Common myeloid progenitor, CD34-positive (primary cell): ENCODE data around the gene ZBTB21.

Experiments used
- CTCF ChIA-PET: fragments of 350-600 bp; sonication (Branson Sonifier 250); formaldehyde crosslinking; loops from one replicate; lab custom pipeline; 2021; ENCODE audit warnings: antibody characterized with exemption; lab: Charles Lee
- POLR2A ChIA-PET: fragments of 350-600 bp; sonication (Branson Sonifier 250); formaldehyde crosslinking; loops from one replicate; lab custom pipeline; 2021; ENCODE audit warnings: antibody characterized with exemption; lab: Charles Lee
- DNase-seq, 3 donors: peaks; one replicate each; pipeline versions ENCODE4 v3.0.0 to v3.0.0-alpha.2; 2013
- H3K27ac ChIP-seq, 2 experiments: 1 replicate in 1 of 2; 2 replicates in 1 of 2; pipeline ENCODE4 v1.7.0; 2013; ENCODE audit warnings: inconsistent platforms in 2 of 2, low read length in 2 of 2, mild to moderate bottlenecking in 2 of 2, low read depth in 1 of 2, moderate library complexity in 1 of 2; ENCODE audit not compliant: severe bottlenecking in 2 of 2, insufficient read depth in 1 of 2, poor library complexity in 1 of 2
- H3K27me3 ChIP-seq, 5 experiments: replicated peaks in 2 of 5; 1 replicate in 3 of 5; 2 replicates in 2 of 5; pipeline versions ENCODE4 v1.6.1 to v1.7.0; 2013; ENCODE audit warnings: low read length in 4 of 5, mild to moderate bottlenecking in 2 of 5, moderate library complexity in 2 of 5, inconsistent platforms in 1 of 5; ENCODE audit not compliant: insufficient read depth in 5 of 5, control insufficient read depth in 4 of 5
- H3K36me3 ChIP-seq, 4 experiments: 1 replicate in 2 of 4; 2 replicates in 2 of 4; pipeline versions ENCODE4 v1.6.1 to v1.7.0; 2013; ENCODE audit warnings: low read length in 3 of 4, control low read depth in 1 of 4, mild to moderate bottlenecking in 1 of 4; ENCODE audit not compliant: control insufficient read depth in 4 of 4, insufficient read depth in 4 of 4
- H3K4me1 ChIP-seq, 4 experiments: 1 replicate in 3 of 4; 2 replicates in 1 of 4; pipeline versions ENCODE4 v1.6.1 to v1.7.1; 2013; ENCODE audit warnings: low read length in 3 of 4, mild to moderate bottlenecking in 3 of 4, control low read depth in 1 of 4, inconsistent platforms in 1 of 4, moderate library complexity in 1 of 4; ENCODE audit not compliant: control insufficient read depth in 4 of 4, insufficient read depth in 4 of 4; ENCODE audit errors: control extremely low read depth in 1 of 4
- H3K4me3 ChIP-seq, 7 experiments: 1 replicate in 4 of 7; 2 replicates in 3 of 7; pipeline versions ENCODE4 v1.5.1 to v1.7.0; 2013; ENCODE audit warnings: mild to moderate bottlenecking in 7 of 7, low read length in 6 of 7, moderate library complexity in 6 of 7, inconsistent platforms in 2 of 7, low read depth in 2 of 7, control low read depth in 1 of 7; ENCODE audit not compliant: insufficient read depth in 4 of 7, control insufficient read depth in 1 of 7; ENCODE audit errors: extremely low read depth in 1 of 7
- H3K9me3 ChIP-seq, 5 experiments: 1 replicate in 4 of 5; 2 replicates in 1 of 5; pipeline versions ENCODE4 v1.6.1 to v1.7.1; 2013; ENCODE audit warnings: low read length in 4 of 5, mild to moderate bottlenecking in 2 of 5, inconsistent platforms in 1 of 5, low read depth in 1 of 5, moderate library complexity in 1 of 5; ENCODE audit not compliant: control insufficient read depth in 4 of 5, insufficient read depth in 2 of 5; ENCODE audit errors: control extremely low read depth in 1 of 5
- WGBS: methylation state at CpG from one replicate; pipeline ENCODE4 v1.1.5; 2013; ENCODE audit not compliant: insufficient coverage; 5-methylcytosine and 5-hydroxymethylcytosine counted together

ZBTB21 gene

GRCh38 chr21:41987310-41987709 is 22.9 kb downstream of the ZBTB21 start:
- WGBS, result no CpG with 5 or more reads among the region's 3 CpGs
- H3K36me3 ChIP-seq, result peaks cover 8 to 20% (median 16%) of the 10 kb centered on the region in 4 experiments
- H3K27ac ChIP-seq, result no peak overlapping the region
- H3K27me3 ChIP-seq, result no peaks in the 10 kb centered on the region
- no peaks in the 10 kb centered on the region for H3K4me1 ChIP-seq
- POLR2A ChIA-PET, result no interaction called here
- CTCF ChIA-PET, result no interaction called here
- peaks cover 0 to 2% (median 0%) of the 10 kb centered on the region in 5 experiments for H3K9me3 ChIP-seq
- no peak overlapping the region for H3K4me3 ChIP-seq
- DNase-seq, result no peak

GRCh38 chr21:41985662-41986416 is 24.3 kb downstream of the ZBTB21 start:
- 100% methylated on average over 2 of the region's 6 CpGs for WGBS
- DNase-seq, result no peak
- Histone ChIP-seq H3K9me3 (peaks cover 0 to 2% (median 0%) of the 10 kb centered on the region in 5 experiments), H3K4me3 (no peak overlapping the region), H3K27me3 (no peaks in the 10 kb centered on the region), H3K4me1 (no peaks in the 10 kb centered on the region), H3K27ac (no peak overlapping the region), H3K36me3 (peaks cover 0 to 5% (median 2%) of the 10 kb centered on the region in 4 experiments)
- ChIA-PET CTCF (interaction anchor here (1.0 to 1.3 kb wide), 2 partner anchors 19 to 42 kb away, joined by 3 to 7 read pairs; no protein-coding TSS in a partner anchor), POLR2A (no interaction called here)

- H3K27ac ChIP-seq, result no peak overlapping the region
- CTCF ChIA-PET, result no interaction called here
- H3K4me1 ChIP-seq, result no peaks in the 10 kb centered on the region
- no CpG with 5 or more reads among the region's 1 CpG for WGBS
- POLR2A ChIA-PET, result no interaction called here
- no peak for DNase-seq
- H3K9me3 ChIP-seq, result peaks cover 0 to 9% (median 3%) of the 10 kb centered on the region in 5 experiments
- no peaks in the 10 kb centered on the region for H3K27me3 ChIP-seq
- no peaks in the 10 kb centered on the region for H3K36me3 ChIP-seq
- H3K4me3 ChIP-seq, result no peak overlapping the region
Measured at GRCh38 chr21:41983229-41983628, 26.9 kb downstream of the ZBTB21 start.

GRCh38 chr21:41980561-41980960 is 29.6 kb downstream of the ZBTB21 start:
- Histone ChIP-seq H3K4me3 (no peak overlapping the region), H3K9me3 (peaks cover 0 to 9% (median 3%) of the 10 kb centered on the region in 5 experiments), H3K27ac (no peak overlapping the region), H3K36me3 (no peaks in the 10 kb centered on the region), H3K27me3 (no peaks in the 10 kb centered on the region), H3K4me1 (no peaks in the 10 kb centered on the region)
- ChIA-PET POLR2A (no interaction called here), CTCF (interaction anchor here (0.6 to 1.6 kb wide), 4 partner anchors 11 to 137 kb away, joined by 3 to 6 read pairs (median 3); no protein-coding TSS in a partner anchor)
- no peak for DNase-seq

- POLR2A ChIA-PET, result no interaction called here
- Histone ChIP-seq H3K9me3 (peaks cover 0 to 9% (median 3%) of the 10 kb centered on the region in 5 experiments), H3K4me3 (no peak overlapping the region), H3K27me3 (no peaks in the 10 kb centered on the region), H3K27ac (no peak overlapping the region), H3K36me3 (no peaks in the 10 kb centered on the region), H3K4me1 (no peaks in the 10 kb centered on the region)
- no peak for DNase-seq
- 96% methylated on average over 7 of the region's 7 CpGs for WGBS
- CTCF ChIA-PET, result interaction anchor here (1.0 kb wide), 1 partner anchor 15 kb away, joined by 3 read pairs; no protein-coding TSS in a partner anchor
Measured at GRCh38 chr21:41979751-41980369, 30.3 kb downstream of the ZBTB21 start.

GRCh38 chr21:41979335-41979734 is 30.8 kb downstream of the ZBTB21 start:
- Histone ChIP-seq H3K36me3 (no peaks in the 10 kb centered on the region), H3K4me3 (no peak overlapping the region), H3K4me1 (peaks cover 0 to 2% (median 0%) of the 10 kb centered on the region in 4 experiments), H3K9me3 (peaks cover 0 to 9% (median 3%) of the 10 kb centered on the region in 5 experiments), H3K27me3 (no peaks in the 10 kb centered on the region), H3K27ac (no peak overlapping the region)
- 92% methylated on average over 2 of the region's 4 CpGs for WGBS
- ChIA-PET CTCF (interaction anchor here (1.0 kb wide), 1 partner anchor 14 kb away, joined by 3 read pairs; no protein-coding TSS in a partner anchor), POLR2A (no interaction called here)
- no peak for DNase-seq
